Neuronal stem cell (in vitro differentiated cells): Measurements from ENCODE around the gene AATF.

Experiments
- DNase-seq: peaks from one replicate; pipeline ENCODE4 v3.0.0-alpha.2; 2013; ENCODE audit warnings: low spot score
- H2AFZ ChIP-seq: one replicate; pipeline ENCODE4 v1.6.1; 2013; ENCODE audit warnings: mild to moderate bottlenecking, low read length, inconsistent platforms
- H2AK5ac ChIP-seq: 2 replicates; pipeline ENCODE4 v1.6.1; 2013; ENCODE audit warnings: low read depth, mild to moderate bottlenecking, inconsistent platforms, low read length, moderate library complexity, mixed read lengths
- H2BK120ac ChIP-seq: 2 replicates; pipeline ENCODE4 v1.6.1; 2013; ENCODE audit warnings: low read depth, mild to moderate bottlenecking, inconsistent platforms, low read length, moderate library complexity, mixed read lengths
- H2BK12ac ChIP-seq: one replicate; pipeline ENCODE4 v1.6.1; 2013; ENCODE audit warnings: low read length, inconsistent platforms
- H2BK15ac ChIP-seq: 2 replicates; pipeline ENCODE4 v1.6.1; 2013; ENCODE audit warnings: mild to moderate bottlenecking, low read length, inconsistent platforms, mixed read lengths
- H2BK5ac ChIP-seq: one replicate; pipeline ENCODE4 v1.6.1; 2013; ENCODE audit warnings: inconsistent platforms, mild to moderate bottlenecking, low read length, moderate library complexity
- H3K14ac ChIP-seq: one replicate; pipeline ENCODE4 v1.6.1; 2013; ENCODE audit warnings: low read length, inconsistent platforms
- H3K18ac ChIP-seq: 2 replicates; pipeline ENCODE4 v1.6.1; 2013; ENCODE audit warnings: low read length, inconsistent platforms
- H3K23ac ChIP-seq: 2 replicates; pipeline ENCODE4 v1.6.1; 2013; ENCODE audit warnings: low read depth, mild to moderate bottlenecking, mixed read lengths, low read length, inconsistent platforms; ENCODE audit not compliant: poor library complexity
- H3K27ac ChIP-seq: replicated peaks from 3 replicates; pipeline ENCODE4 v1.5.1; 2013; ENCODE audit warnings: low read length, inconsistent platforms
- H3K27me3 ChIP-seq, 3 experiments: 2 replicates each; pipeline ENCODE4 v1.6.1; 2013; ENCODE audit warnings: low read length in 3 of 3, mild to moderate bottlenecking in 2 of 3, inconsistent platforms in 1 of 3, low read depth in 1 of 3, mixed read lengths in 1 of 3, moderate library complexity in 1 of 3; ENCODE audit not compliant: control insufficient read depth in 3 of 3, insufficient read depth in 3 of 3
- H3K36me3 ChIP-seq, 2 donors: replicated peaks in 1 of 2; 2 replicates each; pipeline ENCODE4 v1.6.1; 2013; ENCODE audit warnings: low read length in 2 of 2; ENCODE audit not compliant: control insufficient read depth in 2 of 2, insufficient read depth in 2 of 2
- H3K4ac ChIP-seq: 2 replicates; pipeline ENCODE4 v1.6.1; 2013; ENCODE audit warnings: inconsistent platforms, mild to moderate bottlenecking, low read length, moderate library complexity
- H3K4me1 ChIP-seq, 2 donors: 1 replicate in 1 of 2; 2 replicates in 1 of 2; pipeline ENCODE4 v1.6.1; 2013; ENCODE audit warnings: low read length in 2 of 2, low read depth in 1 of 2; ENCODE audit not compliant: control insufficient read depth in 2 of 2, insufficient read depth in 1 of 2
- H3K4me2 ChIP-seq: one replicate; pipeline ENCODE4 v1.6.1; 2013; ENCODE audit warnings: mild to moderate bottlenecking, low read length, inconsistent platforms; ENCODE audit not compliant: insufficient read depth, poor library complexity, severe bottlenecking
- H3K4me3 ChIP-seq, 2 donors: 2 replicates each; pipeline ENCODE4 v1.5.1; 2013; ENCODE audit warnings: low read length in 2 of 2, mild to moderate bottlenecking in 2 of 2, inconsistent platforms in 1 of 2, moderate library complexity in 1 of 2
- H3K79me1 ChIP-seq: one replicate; pipeline ENCODE4 v1.6.1; 2013; ENCODE audit warnings: low read depth, mild to moderate bottlenecking, inconsistent platforms, low read length, moderate library complexity
- H3K9ac ChIP-seq: one replicate; pipeline ENCODE4 v1.6.1; 2013; ENCODE audit warnings: mild to moderate bottlenecking, low read depth, low read length, inconsistent platforms; ENCODE audit not compliant: poor library complexity
- H3K9me3 ChIP-seq, 2 donors: replicated peaks in 1 of 2; 2 replicates each; pipeline versions ENCODE3 to v1.6.1; 2013; ENCODE audit warnings: low read length in 2 of 2, mild to moderate bottlenecking in 2 of 2, inconsistent platforms in 1 of 2, low read depth in 1 of 2, mixed read lengths in 1 of 2, moderate library complexity in 1 of 2; ENCODE audit not compliant: control insufficient read depth in 2 of 2, insufficient read depth in 1 of 2
- H4K8ac ChIP-seq: one replicate; pipeline ENCODE4 v1.6.1; 2013; ENCODE audit warnings: low read depth, mild to moderate bottlenecking, inconsistent platforms, low read length, moderate library complexity
- H4K91ac ChIP-seq: one replicate; pipeline ENCODE4 v1.6.1; 2013; ENCODE audit warnings: low read length, low read depth, mild to moderate bottlenecking, inconsistent platforms; ENCODE audit not compliant: poor library complexity
- WGBS, 2 donors: extraction: QIAGEN DNeasy Blood & Tissue Kit; methylation state at CpG; one replicate each; pipeline ENCODE4 v1.1.7; 2013; ENCODE audit warnings: missing lambda C conversion rate in 2 of 2, mixed read lengths in 1 of 2; ENCODE audit not compliant: insufficient read length in 2 of 2, insufficient replicate concordance in 1 of 2; ENCODE audit errors: extremely low coverage in 2 of 2; 5-methylcytosine and 5-hydroxymethylcytosine counted together

AATF gene

GRCh38 chr17:37051833-37052232 is 103.1 kb downstream of the AATF start:
- Histone ChIP-seq H3K4me1 (peaks cover 7 to 12% of the 10 kb centered on the region in 2 donors), H3K36me3 (peaks cover 10 to 19% of the 10 kb centered on the region in 2 donors), H2BK120ac (no peak overlapping the region), H4K8ac (no peak overlapping the region), H3K9me3 (peaks cover 0 to 2% of the 10 kb centered on the region in 2 donors), H2BK15ac (no peak overlapping the region), H3K27me3 (no peaks in the 10 kb centered on the region), H3K9ac (no peak overlapping the region), H2AFZ (no peak overlapping the region), H3K79me1 (no peaks in the 10 kb centered on the region), H4K91ac (no peak overlapping the region), H3K23ac (no peak overlapping the region), H3K27ac (no peak overlapping the region), H3K4me2 (no peak overlapping the region), H3K18ac (no peak overlapping the region), H2BK5ac (no peak overlapping the region), H2BK12ac (no peak overlapping the region), H2AK5ac (no peak overlapping the region), H3K14ac (no peak overlapping the region), H3K4ac (no peak overlapping the region), H3K4me3 (no peak overlapping the region)
- no peak for DNase-seq
- no CpG with 5 or more reads among the region's 3 CpGs for WGBS, 2 donors

- H2AK5ac ChIP-seq = no peak overlapping the region
- no peak overlapping the region for H3K9ac ChIP-seq
- no peak for DNase-seq
- H3K4me2 ChIP-seq = no peak overlapping the region
- H3K79me1 ChIP-seq = no peaks in the 10 kb centered on the region
- peaks cover 11 to 23% of the 10 kb centered on the region in 2 donors for H3K36me3 ChIP-seq
- H3K4me1 ChIP-seq = peaks cover 5 to 12% of the 10 kb centered on the region in 2 donors
- no peak overlapping the region for H4K91ac ChIP-seq
- no peak overlapping the region for H4K8ac ChIP-seq
- WGBS, 2 donors = no CpG with 5 or more reads among the region's 6 CpGs
- no peak overlapping the region for H2BK12ac ChIP-seq
- no peak overlapping the region for H3K18ac ChIP-seq
- no peak overlapping the region for H2AFZ ChIP-seq
- no peaks in the 10 kb centered on the region for H3K27me3 ChIP-seq
- H3K23ac ChIP-seq = no peak overlapping the region
- H3K14ac ChIP-seq = no peak overlapping the region
- H3K4ac ChIP-seq = no peak overlapping the region
- H2BK120ac ChIP-seq = no peak overlapping the region
- H2BK15ac ChIP-seq = no peak overlapping the region
- H3K9me3 ChIP-seq = peaks cover 0 to 2% of the 10 kb centered on the region in 2 donors
- no peak overlapping the region for H3K4me3 ChIP-seq
- H2BK5ac ChIP-seq = no peak overlapping the region
- no peak overlapping the region for H3K27ac ChIP-seq
Measured at GRCh38 chr17:37052450-37052849, 103.7 kb downstream of the AATF start.

- no peak overlapping the region for H3K27ac ChIP-seq
- H3K4me1 ChIP-seq = peaks cover 4 to 12% of the 10 kb centered on the region in 2 donors
- H3K27me3 ChIP-seq = no peaks in the 10 kb centered on the region
- no peak overlapping the region for H2AK5ac ChIP-seq
- no peak overlapping the region for H3K9ac ChIP-seq
- WGBS, 2 donors = no CpG with 5 or more reads among the region's 8 CpGs
- H3K36me3 ChIP-seq = peaks cover 10 to 28% of the 10 kb centered on the region in 2 donors
- DNase-seq = no peak
- H3K14ac ChIP-seq = no peak overlapping the region
- no peak overlapping the region for H4K8ac ChIP-seq
- H2BK120ac ChIP-seq = no peak overlapping the region
- H2BK15ac ChIP-seq = no peak overlapping the region
- peaks cover 0 to 2% of the 10 kb centered on the region in 2 donors for H3K9me3 ChIP-seq
- no peaks in the 10 kb centered on the region for H3K79me1 ChIP-seq
- no peak overlapping the region for H3K18ac ChIP-seq
- no peak overlapping the region for H4K91ac ChIP-seq
- no peak overlapping the region for H3K23ac ChIP-seq
- no peak overlapping the region for H3K4ac ChIP-seq
- no peak overlapping the region for H3K4me3 ChIP-seq
- no peak overlapping the region for H3K4me2 ChIP-seq
- H2BK12ac ChIP-seq = no peak overlapping the region
- no peak overlapping the region for H2BK5ac ChIP-seq
- H2AFZ ChIP-seq = no peak overlapping the region
Measured at GRCh38 chr17:37054894-37055293, 106.1 kb downstream of the AATF start.

- Histone ChIP-seq H3K14ac (no peak overlapping the region), H3K4me3 (no peak overlapping the region), H2BK120ac (no peak overlapping the region), H3K4me2 (no peak overlapping the region), H2BK15ac (no peak overlapping the region), H2BK12ac (no peak overlapping the region), H3K9me3 (peaks cover 0 to 2% of the 10 kb centered on the region in 2 donors), H3K4me1 (peaks cover 7% of the 10 kb centered on the region in 2 donors), H3K27me3 (no peaks in the 10 kb centered on the region), H3K36me3 (peaks cover 10 to 28% of the 10 kb centered on the region in 2 donors), H3K79me1 (no peaks in the 10 kb centered on the region), H4K91ac (no peak overlapping the region), H3K9ac (no peak overlapping the region), H2AFZ (no peak overlapping the region), H4K8ac (no peak overlapping the region), H2BK5ac (no peak overlapping the region), H3K23ac (no peak overlapping the region), H3K18ac (no peak overlapping the region), H2AK5ac (no peak overlapping the region), H3K4ac (no peak overlapping the region), H3K27ac (no peak overlapping the region)
- no CpG with 5 or more reads among the region's 18 CpGs for WGBS, 2 donors
- DNase-seq = no peak
Measured at GRCh38 chr17:37056622-37057021, 107.9 kb downstream of the AATF start.
